ENCODE data around the gene CCDC88A. TPM values are rescaled to one million over a fixed set of nuclear protein-coding genes. Genes with fewer than 3 reads are reported as not detected.
"Not testable (repeated sequence)": the region's sequence is repeated elsewhere in the genome, so short reads cannot be mapped to it uniquely, and the experiment has no call there.

Gene CCDC88A
- total and polyA plus RNA-seq, 4 donors: 4.0 to 31.0 (median 15.5) TPM

- peak overlapping the region; percentile 73 to 88 (median 85) for H3K4me3 ChIP-seq (ENCODE audit: low read depth in 1 of 3, low read length in 3 of 3)
- H3K36me3 ChIP-seq (ENCODE audit: control insufficient read depth in 4 of 4, insufficient read depth in 3 of 4, low read depth in 1 of 4, low read length in 3 of 4): peaks cover 1 to 18% (median 15%) of the 10 kb centered on the region in 4 donors
- peak overlapping the region; percentile 88 to 95 for H3K9ac ChIP-seq (ENCODE audit: low read depth in 1 of 2, low read length in 2 of 2)
- H3K9me3 ChIP-seq (ENCODE audit: control insufficient read depth in 4 of 4, low read length in 3 of 4): no peaks in the 10 kb centered on the region
- peak overlapping the region; percentile 80 to 90 for H3K27ac ChIP-seq (ENCODE audit: low read depth in 1 of 2, low read length in 2 of 2)
- DNase-seq (ENCODE audit: low spot score): no peak
- no peaks in the 10 kb centered on the region for H3K27me3 ChIP-seq (ENCODE audit: control insufficient read depth in 4 of 4, insufficient read depth in 4 of 4, low read length in 3 of 4)
- peaks cover 0 to 14% (median 6%) of the 10 kb centered on the region in 4 donors for H3K4me1 ChIP-seq (ENCODE audit: control insufficient read depth in 4 of 4, insufficient read depth in 4 of 4, low read length in 3 of 4)
- 14% methylated on average over 13 of the region's 13 CpGs for WGBS
- TF ChIP-seq FOXA2 (IDR thresholded peaks at IDR 0.05) (no peak), ATF3 (IDR thresholded peaks at IDR 0.05) (no peak), SP1 (IDR thresholded peaks at IDR 0.05) (no peak), ZBTB33 (IDR thresholded peaks at IDR 0.05) (no peak), REST (IDR thresholded peaks at IDR 0.05) (no peak), NR2F2 (IDR thresholded peaks at IDR 0.05) (no peak), EGR1 (IDR thresholded peaks at IDR 0.05; ENCODE audit: low read depth in 2 of 2) (no peak), RXRA (IDR thresholded peaks at IDR 0.05) (no peak), YY1 (IDR thresholded peaks at IDR 0.05) (no peak), JUND (IDR thresholded peaks at IDR 0.05) (no peak), HNF4A (conservative IDR thresholded peaks at IDR 0.05) (no peak), GABPA (IDR thresholded peaks at IDR 0.05 in 1 of 2, conservative IDR thresholded peaks at IDR 0.05 in 1 of 2) (no peak), CTCF (IDR thresholded peaks at IDR 0.05; ENCODE audit: low read depth, low read length, missing input control) (no peak), FOXA1 (IDR thresholded peaks at IDR 0.05) (no peak), RAD21 (IDR thresholded peaks at IDR 0.05) (no peak), TAF1 (conservative IDR thresholded peaks at IDR 0.05) (no peak), MAX (IDR thresholded peaks at IDR 0.05) (no peak), HNF4G (IDR thresholded peaks at IDR 0.05) (no peak)
Observed at GRCh38 chr2:55268288-55268906, 151.3 kb downstream of the CCDC88A start.

- H3K4me1 ChIP-seq (ENCODE audit: control insufficient read depth in 4 of 4, insufficient read depth in 4 of 4, low read length in 3 of 4); H3K27ac ChIP-seq (ENCODE audit: low read depth in 1 of 2, low read length in 2 of 2); DNase-seq (ENCODE audit: low spot score); H3K4me3 ChIP-seq (ENCODE audit: low read depth in 1 of 3, low read length in 3 of 3); H3K9ac ChIP-seq (ENCODE audit: low read depth in 1 of 2, low read length in 2 of 2); H3K9me3 ChIP-seq (ENCODE audit: control insufficient read depth in 4 of 4, low read length in 3 of 4); H3K27me3 ChIP-seq (ENCODE audit: control insufficient read depth in 4 of 4, insufficient read depth in 4 of 4, low read length in 3 of 4): not testable (repeated sequence)
- H3K36me3 ChIP-seq (ENCODE audit: control insufficient read depth in 4 of 4, insufficient read depth in 3 of 4, low read depth in 1 of 4, low read length in 3 of 4): peaks cover 9 to 59% (median 34%) of the 10 kb centered on the region in 4 donors
- 91% methylated on average over 3 of the region's 3 CpGs for WGBS
Observed at GRCh38 chr2:55259586-55259985, 160.1 kb downstream of the CCDC88A start.
